ENCODE data around the gene CSPG4. TPM values are rescaled to one million over a fixed set of nuclear protein-coding genes. Genes with fewer than 3 reads are reported as not detected.
"Not testable (repeated sequence)": the region's sequence is repeated elsewhere in the genome, so short reads cannot be mapped to it uniquely, and the experiment has no call there.

CSPG4 gene
- total and polyA plus RNA-seq, 2 of the 4 experiments (the other 2 are of a cell fraction): 12.4 to 28.4 TPM

DNA sequence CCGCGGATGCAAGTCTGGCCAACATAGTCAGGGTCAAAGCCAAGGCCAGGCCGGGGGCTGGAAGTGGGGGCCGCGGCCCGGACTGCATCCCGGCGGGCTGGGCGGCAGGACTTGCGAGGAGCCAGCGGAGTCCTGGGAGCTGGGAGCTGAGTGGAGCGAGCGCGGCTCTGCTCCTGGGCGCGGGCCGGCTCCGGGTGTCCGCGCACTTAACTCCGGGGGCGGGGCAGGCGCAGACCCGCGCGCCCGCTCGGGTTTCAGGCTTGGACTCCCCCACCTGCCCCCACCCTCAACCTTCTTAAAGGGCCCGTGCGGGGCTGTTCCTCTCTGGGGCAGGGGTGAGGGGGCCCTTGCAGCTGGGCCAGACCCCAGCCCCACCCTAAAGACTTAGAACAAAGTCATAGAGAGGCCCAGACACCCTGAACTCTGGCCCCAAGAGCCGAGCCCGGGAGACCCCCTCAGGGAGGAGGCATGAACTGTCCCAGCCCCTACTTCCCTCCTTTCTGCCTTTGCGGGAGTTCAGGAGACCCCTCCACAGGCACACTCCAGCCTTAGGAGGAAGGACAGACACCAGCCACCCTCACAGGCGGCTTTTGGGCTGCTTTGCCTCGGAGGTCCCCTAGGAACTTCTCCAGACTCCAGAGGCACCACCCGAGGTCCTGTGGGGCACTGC lies at the start of gene CSPG4 (continued):
- TF ChIP-seq, protein P1, sequence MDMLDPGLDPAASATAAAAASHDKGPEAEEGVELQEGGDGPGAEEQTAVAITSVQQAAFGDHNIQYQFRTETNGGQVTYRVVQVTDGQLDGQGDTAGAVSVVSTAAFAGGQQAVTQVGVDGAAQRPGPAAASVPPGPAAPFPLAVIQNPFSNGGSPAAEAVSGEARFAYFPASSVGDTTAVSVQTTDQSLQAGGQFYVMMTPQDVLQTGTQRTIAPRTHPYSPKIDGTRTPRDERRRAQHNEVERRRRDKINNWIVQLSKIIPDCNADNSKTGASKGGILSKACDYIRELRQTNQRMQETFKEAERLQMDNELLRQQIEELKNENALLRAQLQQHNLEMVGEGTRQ (IDR thresholded peaks at IDR 0.05; ENCODE audit: low read depth, low read length): no peak
- TF ChIP-seq CHD1 (IDR thresholded peaks at IDR 0.05; ENCODE audit: low read depth, low read length) (no peak), MAFK (IDR thresholded peaks at IDR 0.05; ENCODE audit: low read depth, low read length) (no peak), RCOR1 (IDR thresholded peaks at IDR 0.05; ENCODE audit: insufficient replicate concordance, low read length) (no peak), RFX5 (IDR thresholded peaks at IDR 0.05; ENCODE audit: low read depth, low read length) (no peak), BHLHE40 (IDR thresholded peaks at IDR 0.05; ENCODE audit: low read depth, low read length) (no peak), SMC3 (IDR thresholded peaks at IDR 0.05; ENCODE audit: low read depth, low read length) (no peak), POLR2A (IDR thresholded peaks at IDR 0.05; ENCODE audit: low read depth, low read length) (peak; percentile 88)
- TF ChIP-seq, protein P2, sequence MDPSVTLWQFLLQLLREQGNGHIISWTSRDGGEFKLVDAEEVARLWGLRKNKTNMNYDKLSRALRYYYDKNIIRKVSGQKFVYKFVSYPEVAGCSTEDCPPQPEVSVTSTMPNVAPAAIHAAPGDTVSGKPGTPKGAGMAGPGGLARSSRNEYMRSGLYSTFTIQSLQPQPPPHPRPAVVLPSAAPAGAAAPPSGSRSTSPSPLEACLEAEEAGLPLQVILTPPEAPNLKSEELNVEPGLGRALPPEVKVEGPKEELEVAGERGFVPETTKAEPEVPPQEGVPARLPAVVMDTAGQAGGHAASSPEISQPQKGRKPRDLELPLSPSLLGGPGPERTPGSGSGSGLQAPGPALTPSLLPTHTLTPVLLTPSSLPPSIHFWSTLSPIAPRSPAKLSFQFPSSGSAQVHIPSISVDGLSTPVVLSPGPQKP (IDR thresholded peaks at IDR 0.05; ENCODE audit: borderline replicate concordance, low read depth, low read length): no peak

DNA sequence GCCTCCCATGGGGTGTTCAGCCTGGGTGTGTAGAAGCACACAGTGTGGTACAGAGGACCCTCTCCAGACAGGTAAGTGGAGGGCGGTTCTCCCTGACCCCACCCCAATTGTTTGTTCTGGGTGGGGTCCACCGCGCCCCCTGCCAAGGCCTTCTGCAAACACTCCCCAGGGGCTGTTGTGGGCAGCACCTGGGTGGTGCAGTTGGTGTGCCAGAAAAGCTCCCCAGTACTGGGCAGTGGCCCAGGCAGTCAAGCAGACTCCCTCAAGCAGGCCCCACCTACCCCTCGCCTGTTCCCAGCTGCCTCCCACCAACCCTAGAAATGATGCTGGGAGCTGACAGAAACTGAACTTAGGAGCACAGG lies 49.7 kb upstream of the CSPG4 start:
- H4K5ac ChIP-seq (ENCODE audit: low read depth, low read length); DNase-seq; H3K79me1 ChIP-seq (ENCODE audit: low read depth in 1 of 2, low read length in 2 of 2); H2BK20ac ChIP-seq (ENCODE audit: low read depth, low read length); H3K4me3 ChIP-seq (ENCODE audit: insufficient read depth, low read depth, low read length); H3K36me3 ChIP-seq (ENCODE audit: control insufficient read depth, insufficient read depth, low read length); H3K4ac ChIP-seq (ENCODE audit: low read depth, low read length); intact Hi-C loops (cut with micrococcal nuclease); H3K56ac ChIP-seq (ENCODE audit: extremely low read depth, insufficient read depth, low read length); H3K27me3 ChIP-seq (ENCODE audit: control insufficient read depth, insufficient read depth, low read length); H2AK5ac ChIP-seq (ENCODE audit: low read depth, low read length); POLR2A ChIA-PET (ENCODE audit: unreplicated experiment); H2BK5ac ChIP-seq (ENCODE audit: low read depth, low read length, poor library complexity, severe bottlenecking); H2BK15ac ChIP-seq (ENCODE audit: low read depth, low read length); H3K9me3 ChIP-seq (ENCODE audit: control insufficient read depth, insufficient read depth, low read length); H4K8ac ChIP-seq (ENCODE audit: low read depth in 2 of 2, low read length in 2 of 2); in situ Hi-C loops (cut with MboI; ENCODE audit: low sequenced_read_pairs); H4K91ac ChIP-seq (ENCODE audit: insufficient read depth, low read depth, low read length); H3K9ac ChIP-seq (ENCODE audit: low read depth, low read length); H3K4me2 ChIP-seq (ENCODE audit: low read depth, low read length); H3K23ac ChIP-seq (ENCODE audit: low read depth, low read length); H2AK9ac ChIP-seq (replicated peaks; ENCODE audit: low read depth, low read length, poor library complexity); H3K4me1 ChIP-seq (ENCODE audit: control insufficient read depth, insufficient read depth, low read length); H3K9me1 ChIP-seq (ENCODE audit: insufficient read depth, low read length); ATAC-seq (ENCODE audit: low read depth); CTCF ChIA-PET; H3K27ac ChIP-seq (ENCODE audit: insufficient read depth, low read length); H4K20me1 ChIP-seq (ENCODE audit: insufficient read depth, low read length); dilution Hi-C loops (cut with HindIII; ENCODE audit: low sequenced_read_pairs, unreplicated experiment); H3K18ac ChIP-seq (ENCODE audit: low read depth, low read length); BruUV-seq (replicated peaks); H2BK120ac ChIP-seq (ENCODE audit: low read depth, low read length); H2AFZ ChIP-seq (replicated peaks; ENCODE audit: low read length, poor library complexity); H3K14ac ChIP-seq (replicated peaks; ENCODE audit: low read depth, low read length): not testable (repeated sequence)
- WGBS, 2 experiments (ENCODE audit: extremely low coverage in 2 of 2, insufficient read length in 1 of 2): no CpG with 5 or more reads among the region's 4 CpGs

Data from IMR-90 (cell line).